UCSD-AML1 (cell line): ENCODE results near the gene SPATA6.
A peak's percentile ranks its signal among the peaks of the same experiment; 100 is the strongest.
"Not testable (repeated sequence)": the region's sequence is repeated elsewhere in the genome, so short reads cannot be mapped to it uniquely, and the experiment has no call there.

Experiments
- DNase-seq: peaks from one replicate; lab custom pipeline; 2025; ENCODE audit not compliant: unreplicated experiment; lab: John Stamatoyannopoulos, UW

Gene SPATA6

GRCh38 chr1:48471691-48472576 is at the start of gene SPATA6:
TSS of gene SPATA6 (minus strand) at chr1:48472204. CDS start at chr1:48472008, 196 bp downstream.
- DNase-seq: peak; percentile 51

GRCh38 chr1:48519896-48520295 is 47.9 kb upstream of the SPATA6 start:
- DNase-seq: not testable (repeated sequence)

DNA sequence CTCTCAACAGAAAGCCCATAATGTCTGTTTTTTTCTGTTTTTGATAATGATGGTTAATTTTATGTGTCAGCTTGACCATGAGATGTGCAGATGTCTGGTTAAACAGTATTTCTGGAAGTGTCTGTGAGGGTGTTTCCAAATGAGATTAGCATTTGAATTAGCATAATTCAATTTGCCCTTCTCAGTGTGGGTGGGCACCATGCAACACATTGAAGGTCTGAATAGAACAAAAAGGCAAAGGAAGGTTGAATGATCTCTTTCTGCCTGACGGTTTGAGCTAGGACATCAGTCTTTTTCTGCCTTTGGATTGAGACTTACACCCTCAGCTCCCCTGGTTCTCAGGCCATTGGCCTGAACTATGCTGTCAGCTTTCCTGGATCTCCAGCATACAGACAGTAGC is 34.9 kb upstream of the SPATA6 start:
- DNase-seq: no peak

DNA sequence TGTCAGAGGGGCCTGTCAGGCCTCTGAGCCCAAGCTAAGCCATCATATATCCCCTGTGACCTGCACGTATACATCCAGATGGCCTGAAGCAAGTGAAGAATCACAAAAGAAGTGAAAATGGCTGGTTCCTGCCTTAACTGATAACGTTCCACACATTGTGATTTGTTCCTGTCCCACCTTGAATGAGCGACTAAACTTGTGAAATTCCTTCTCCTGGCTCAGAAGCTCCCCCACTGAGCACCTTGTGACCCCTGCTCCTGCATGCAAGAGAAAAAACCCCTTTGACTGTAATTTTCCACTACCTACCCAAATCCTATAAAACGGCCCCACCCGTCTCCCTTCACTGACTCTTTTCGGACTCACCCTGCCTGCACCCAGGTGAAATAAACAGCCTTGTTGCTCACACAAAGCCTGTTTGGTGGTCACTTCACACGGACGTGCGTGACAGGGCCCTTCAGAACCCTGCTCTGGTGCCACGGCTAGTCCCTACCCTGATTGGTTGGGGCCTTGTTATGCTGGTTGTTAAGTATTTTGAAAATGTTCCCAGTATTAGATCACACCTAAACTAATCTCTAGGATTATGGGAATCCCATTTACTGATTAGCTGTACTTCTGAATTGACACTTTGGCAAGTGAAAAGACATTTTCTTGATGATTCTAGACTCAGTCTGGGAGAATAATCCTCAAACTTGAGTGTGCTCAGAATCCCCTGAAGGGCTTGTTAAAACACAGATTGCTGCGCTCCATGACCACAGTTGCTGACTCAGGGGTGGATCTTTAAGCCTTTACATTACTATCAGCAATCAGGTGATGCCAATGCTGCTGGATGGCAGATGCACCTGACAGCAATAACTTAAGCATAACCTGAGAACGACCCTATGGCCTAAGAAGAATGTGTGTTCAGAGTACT is 28.8 kb upstream of the SPATA6 start:
- no peak for DNase-seq

DNA sequence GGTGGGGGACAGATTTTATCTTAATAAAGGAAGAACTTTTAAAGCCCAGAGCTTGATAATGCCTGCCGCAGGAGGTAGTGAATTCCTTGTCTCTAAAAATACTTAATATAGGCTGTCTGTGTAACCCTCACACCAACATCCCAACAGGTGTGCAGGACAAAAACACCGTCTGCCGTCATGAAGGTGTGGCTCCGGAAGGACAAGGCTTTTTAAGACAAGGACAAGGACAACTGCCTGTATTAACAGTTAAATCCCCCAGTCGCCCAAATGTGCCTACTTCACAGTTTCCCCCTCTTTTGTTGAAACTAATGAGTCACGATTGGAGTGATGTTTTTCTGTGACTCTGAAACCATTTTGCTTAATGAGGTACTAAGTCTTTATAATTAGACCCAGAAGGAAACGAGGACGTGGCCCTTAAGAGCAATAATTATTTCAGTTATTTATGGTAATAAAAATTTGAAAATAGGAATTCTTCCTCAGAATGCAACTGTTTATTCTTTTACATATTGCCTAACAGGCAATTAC is 27.3 kb upstream of the SPATA6 start:
- DNase-seq: no peak

DNA sequence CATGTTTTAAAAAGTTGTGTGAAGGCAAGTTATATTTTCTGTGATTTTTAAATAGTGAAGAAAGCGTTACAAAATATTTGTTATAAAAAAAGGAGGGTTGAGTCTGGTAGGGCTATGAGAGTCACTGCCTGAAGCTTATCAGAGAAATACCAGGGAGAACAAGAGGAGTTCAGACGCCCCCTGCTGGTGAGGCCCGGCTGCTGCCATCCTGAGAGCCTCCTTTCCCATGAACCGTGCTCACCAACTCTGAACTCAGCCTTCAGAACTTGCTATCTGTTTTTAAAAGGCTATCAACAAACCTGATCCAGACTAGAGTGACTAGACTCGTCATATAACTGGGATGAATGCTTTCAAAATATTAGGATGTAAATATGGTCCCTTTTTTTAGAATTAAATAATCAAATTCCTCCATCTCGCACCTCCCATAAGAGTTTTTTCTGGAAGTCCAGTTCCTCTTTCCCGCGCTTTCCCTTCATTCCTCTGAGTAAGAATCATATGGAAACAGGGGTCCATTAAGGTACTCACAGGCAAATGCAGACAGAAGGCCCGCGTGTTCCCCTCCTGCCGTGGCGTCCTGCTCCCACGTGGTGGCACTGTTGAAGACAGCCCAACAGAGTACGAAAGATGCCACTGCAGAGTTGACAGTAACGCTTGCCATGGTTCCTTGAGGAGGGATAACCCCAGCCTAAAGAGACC is 26.2 kb upstream of the SPATA6 start:
- peak; percentile 63 for DNase-seq

DNA sequence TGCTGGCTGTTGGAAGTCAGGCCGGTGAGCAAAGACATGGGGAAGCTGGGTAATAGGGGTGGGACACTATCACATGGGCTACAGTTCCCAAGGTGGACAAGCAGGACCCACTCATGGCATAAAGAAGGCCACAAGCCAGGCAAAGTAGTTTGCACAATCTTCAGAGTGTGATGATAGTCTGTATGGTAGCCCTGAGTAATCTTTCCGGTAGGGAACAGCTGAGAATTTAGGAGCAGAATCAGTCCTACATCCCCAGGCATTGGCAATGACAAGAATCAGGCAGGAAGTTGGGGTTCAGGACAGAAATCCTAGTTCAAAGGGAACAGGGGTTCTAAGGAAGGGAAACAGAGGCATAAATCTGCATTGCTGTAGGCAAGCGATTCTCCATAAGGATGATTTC is 23.9 kb upstream of the SPATA6 start:
- no peak for DNase-seq

GRCh38 chr1:48495166-48495565 is 23.2 kb upstream of the SPATA6 start:
- no peak for DNase-seq

GRCh38 chr1:48493970-48494769 is 22.2 kb upstream of the SPATA6 start:
- no peak for DNase-seq

DNA sequence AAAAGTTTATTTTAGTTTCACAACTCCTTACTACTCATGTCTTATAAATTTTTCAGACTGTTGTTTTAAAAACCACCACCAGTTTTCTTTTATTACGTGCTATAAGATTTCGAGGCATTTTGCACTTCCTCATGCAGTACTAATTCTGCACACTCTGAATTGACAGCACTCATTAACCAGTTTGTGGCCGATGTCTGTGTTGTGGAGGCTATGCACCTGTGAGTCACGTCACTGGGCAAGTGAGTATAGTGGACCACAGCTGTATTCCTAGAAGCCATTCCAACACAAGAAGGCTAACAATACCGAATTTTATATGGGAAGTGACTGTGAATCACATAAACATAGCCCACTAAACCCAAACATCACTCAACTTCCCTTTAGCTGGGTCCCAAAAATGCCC is 21.0 kb upstream of the SPATA6 start:
- DNase-seq: no peak

- no peak for DNase-seq
These were observed 20.4 kb upstream of the SPATA6 start for GRCh38 chr1:48492392-48492791.

- no peak for DNase-seq
These were observed 16.7 kb upstream of the SPATA6 start for GRCh38 chr1:48488721-48489120.

GRCh38 chr1:48480504-48480903 is 8.5 kb upstream of the SPATA6 start:
- DNase-seq: no peak

DNA sequence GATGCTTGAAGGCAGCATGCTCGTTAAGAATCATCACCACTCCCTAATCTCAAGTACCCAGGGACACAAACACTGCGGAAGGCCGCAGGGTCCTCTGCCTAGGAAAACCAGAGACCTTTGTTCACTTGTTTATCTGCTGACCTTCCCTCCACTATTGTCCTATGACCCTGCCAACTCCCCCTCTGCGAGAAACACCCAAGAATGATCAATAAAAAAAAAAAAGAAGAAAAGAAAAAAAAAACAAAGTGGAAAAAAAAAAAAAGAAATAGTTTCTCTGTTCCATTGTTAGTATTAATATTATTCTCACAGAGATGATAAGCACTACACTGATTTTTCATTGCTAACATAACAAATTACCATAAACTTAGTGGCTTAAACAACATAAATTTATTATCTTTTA is 8.0 kb upstream of the SPATA6 start:
- DNase-seq: not testable (repeated sequence)

- DNase-seq: no peak
These were observed 634 bp upstream of the SPATA6 start for GRCh38 chr1:48472638-48473037.

DNA sequence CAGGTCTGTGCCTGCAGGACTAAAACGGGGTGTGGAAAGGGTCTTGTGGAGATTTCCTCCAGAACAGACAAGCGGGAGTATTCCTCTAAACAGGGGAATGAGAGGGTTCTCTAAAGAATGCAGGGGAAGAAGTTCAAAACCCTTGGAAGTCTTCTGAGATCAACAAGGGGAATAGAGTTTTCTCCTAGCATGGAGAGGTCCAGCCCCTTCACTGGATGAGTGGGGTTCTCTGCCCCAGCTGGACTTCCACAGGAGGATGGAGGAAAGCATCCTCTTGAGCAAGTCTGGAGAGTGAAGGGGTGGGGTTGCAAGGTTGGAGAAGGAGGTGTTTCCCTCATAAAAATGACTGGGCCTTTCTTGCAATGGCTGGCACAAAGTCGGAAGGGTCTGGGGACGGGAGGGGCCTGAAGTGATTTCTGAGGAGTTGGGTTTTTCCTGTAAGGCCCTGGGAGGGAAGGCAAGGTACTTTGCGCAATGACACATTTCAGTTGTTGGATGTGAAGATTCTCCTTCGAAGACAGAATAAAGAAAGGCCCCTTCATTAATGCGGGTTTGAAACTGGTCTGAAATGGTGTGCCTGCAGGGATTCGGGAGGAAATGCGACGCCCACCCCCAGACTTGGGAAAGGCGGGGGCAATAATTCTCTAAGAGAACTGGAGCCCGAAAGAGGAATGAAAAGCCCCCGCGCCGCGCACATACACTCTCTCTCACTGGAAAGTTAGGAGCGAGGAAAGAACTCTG is 884 bp downstream of the SPATA6 start:
- DNase-seq: no peak

DNA sequence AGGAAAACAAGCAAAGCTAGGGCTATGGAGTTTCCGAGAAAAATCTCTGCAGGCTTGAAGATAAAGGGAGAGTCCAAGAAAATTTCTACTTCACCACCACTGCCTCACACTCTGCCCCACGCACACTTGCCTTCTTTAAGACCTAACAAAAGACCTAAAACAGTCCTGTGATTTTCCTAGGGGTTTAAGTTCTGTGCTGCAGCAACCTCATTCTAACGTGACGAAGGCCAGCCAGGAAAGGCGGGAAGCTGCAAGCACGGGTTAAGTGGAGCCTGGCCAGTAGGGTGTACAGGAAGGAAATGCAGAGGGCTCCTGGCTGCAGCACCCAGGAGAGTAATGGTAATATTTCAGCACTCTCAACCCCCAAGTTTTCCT is 1.5 kb downstream of the SPATA6 start:
- DNase-seq: no peak

- peak; percentile 9 for DNase-seq
These were observed 2.2 kb downstream of the SPATA6 start for GRCh38 chr1:48469616-48470480.

GRCh38 chr1:48466594-48466993 is 5.4 kb downstream of the SPATA6 start:
- no peak for DNase-seq
